ENCODE results near the gene ALK.

ALK gene

GRCh38 chr2:29702276-29702675 is 219.1 kb downstream of the ALK start:
- no peak overlapping the region for H3K9ac ChIP-seq (ENCODE audit: low read length)
- no peaks in the 10 kb centered on the region for H3K36me3 ChIP-seq (ENCODE audit: control insufficient read depth, low read depth, low read length)
- peaks cover 4% of the 10 kb centered on the region for H3K4me1 ChIP-seq (ENCODE audit: control insufficient read depth, low read depth, low read length)
- H3K9me3 ChIP-seq (ENCODE audit: control insufficient read depth, low read depth, low read length): no peaks in the 10 kb centered on the region
- no peak overlapping the region for H3K27ac ChIP-seq (ENCODE audit: low read length)
- H3K27me3 ChIP-seq (ENCODE audit: control insufficient read depth, insufficient read depth, low read length): no peaks in the 10 kb centered on the region
- H3K4me3 ChIP-seq (ENCODE audit: low read length): no peak overlapping the region

- Histone ChIP-seq H3K4me1 (ENCODE audit: control insufficient read depth, low read depth, low read length) (peaks cover 4% of the 10 kb centered on the region), H3K9me3 (ENCODE audit: control insufficient read depth, low read depth, low read length) (no peaks in the 10 kb centered on the region), H3K9ac (ENCODE audit: low read length) (no peak overlapping the region), H3K36me3 (ENCODE audit: control insufficient read depth, low read depth, low read length) (no peaks in the 10 kb centered on the region), H3K4me3 (ENCODE audit: low read length) (no peak overlapping the region), H3K27me3 (ENCODE audit: control insufficient read depth, insufficient read depth, low read length) (no peaks in the 10 kb centered on the region), H3K27ac (ENCODE audit: low read length) (no peak overlapping the region)
Measured at GRCh38 chr2:29700560-29700959, 220.8 kb downstream of the ALK start.

GRCh38 chr2:29699045-29699444 is 222.3 kb downstream of the ALK start:
- Histone ChIP-seq H3K4me3 (ENCODE audit: low read length) (no peak overlapping the region), H3K9ac (ENCODE audit: low read length) (no peak overlapping the region), H3K9me3 (ENCODE audit: control insufficient read depth, low read depth, low read length) (no peaks in the 10 kb centered on the region), H3K27ac (ENCODE audit: low read length) (no peak overlapping the region), H3K4me1 (ENCODE audit: control insufficient read depth, low read depth, low read length) (peaks cover 4% of the 10 kb centered on the region), H3K36me3 (ENCODE audit: control insufficient read depth, low read depth, low read length) (no peaks in the 10 kb centered on the region), H3K27me3 (ENCODE audit: control insufficient read depth, insufficient read depth, low read length) (no peaks in the 10 kb centered on the region)

GRCh38 chr2:29698216-29698615 is 223.2 kb downstream of the ALK start:
- Histone ChIP-seq H3K36me3 (ENCODE audit: control insufficient read depth, low read depth, low read length) (no peaks in the 10 kb centered on the region), H3K27ac (ENCODE audit: low read length) (no peak overlapping the region), H3K4me1 (ENCODE audit: control insufficient read depth, low read depth, low read length) (peaks cover under 1% of the 10 kb centered on the region), H3K9ac (ENCODE audit: low read length) (no peak overlapping the region), H3K9me3 (ENCODE audit: control insufficient read depth, low read depth, low read length) (no peaks in the 10 kb centered on the region), H3K27me3 (ENCODE audit: control insufficient read depth, insufficient read depth, low read length) (no peaks in the 10 kb centered on the region), H3K4me3 (ENCODE audit: low read length) (no peak overlapping the region)

- Histone ChIP-seq H3K9me3 (ENCODE audit: control insufficient read depth, low read depth, low read length) (no peaks in the 10 kb centered on the region), H3K27ac (ENCODE audit: low read length) (no peak overlapping the region), H3K27me3 (ENCODE audit: control insufficient read depth, insufficient read depth, low read length) (no peaks in the 10 kb centered on the region), H3K9ac (ENCODE audit: low read length) (no peak overlapping the region), H3K36me3 (ENCODE audit: control insufficient read depth, low read depth, low read length) (no peaks in the 10 kb centered on the region), H3K4me1 (ENCODE audit: control insufficient read depth, low read depth, low read length) (no peaks in the 10 kb centered on the region), H3K4me3 (ENCODE audit: low read length) (no peak overlapping the region)
Measured at GRCh38 chr2:29697715-29698114, 223.7 kb downstream of the ALK start.

GRCh38 chr2:29697181-29697580 is 224.2 kb downstream of the ALK start:
- no peak overlapping the region for H3K4me3 ChIP-seq (ENCODE audit: low read length)
- no peaks in the 10 kb centered on the region for H3K27me3 ChIP-seq (ENCODE audit: control insufficient read depth, insufficient read depth, low read length)
- no peaks in the 10 kb centered on the region for H3K36me3 ChIP-seq (ENCODE audit: control insufficient read depth, low read depth, low read length)
- H3K4me1 ChIP-seq (ENCODE audit: control insufficient read depth, low read depth, low read length): no peaks in the 10 kb centered on the region
- H3K9ac ChIP-seq (ENCODE audit: low read length): no peak overlapping the region
- peaks cover under 1% of the 10 kb centered on the region for H3K9me3 ChIP-seq (ENCODE audit: control insufficient read depth, low read depth, low read length)
- no peak overlapping the region for H3K27ac ChIP-seq (ENCODE audit: low read length)

- Histone ChIP-seq H3K36me3 (ENCODE audit: control insufficient read depth, low read depth, low read length) (no peaks in the 10 kb centered on the region), H3K27ac (ENCODE audit: low read length) (no peak overlapping the region), H3K4me3 (ENCODE audit: low read length) (no peak overlapping the region), H3K9me3 (ENCODE audit: control insufficient read depth, low read depth, low read length) (peaks cover 5% of the 10 kb centered on the region), H3K4me1 (ENCODE audit: control insufficient read depth, low read depth, low read length) (no peaks in the 10 kb centered on the region), H3K9ac (ENCODE audit: low read length) (no peak overlapping the region), H3K27me3 (ENCODE audit: control insufficient read depth, insufficient read depth, low read length) (no peaks in the 10 kb centered on the region)
Measured at GRCh38 chr2:29694741-29695140, 226.6 kb downstream of the ALK start.

GRCh38 chr2:29691391-29691950 is 229.9 kb downstream of the ALK start:
- no peaks in the 10 kb centered on the region for H3K36me3 ChIP-seq (ENCODE audit: control insufficient read depth, low read depth, low read length)
- H3K4me1 ChIP-seq (ENCODE audit: control insufficient read depth, low read depth, low read length): no peaks in the 10 kb centered on the region
- no peak overlapping the region for H3K27ac ChIP-seq (ENCODE audit: low read length)
- H3K9me3 ChIP-seq (ENCODE audit: control insufficient read depth, low read depth, low read length): peaks cover 5% of the 10 kb centered on the region
- no peak overlapping the region for H3K4me3 ChIP-seq (ENCODE audit: low read length)
- H3K27me3 ChIP-seq (ENCODE audit: control insufficient read depth, insufficient read depth, low read length): no peaks in the 10 kb centered on the region
- no peak overlapping the region for H3K9ac ChIP-seq (ENCODE audit: low read length)

GRCh38 chr2:29689666-29690065 is 231.7 kb downstream of the ALK start:
- H3K4me3 ChIP-seq (ENCODE audit: low read length): no peak overlapping the region
- H3K27me3 ChIP-seq (ENCODE audit: control insufficient read depth, insufficient read depth, low read length): no peaks in the 10 kb centered on the region
- no peak overlapping the region for H3K27ac ChIP-seq (ENCODE audit: low read length)
- peaks cover 5% of the 10 kb centered on the region for H3K9me3 ChIP-seq (ENCODE audit: control insufficient read depth, low read depth, low read length)
- no peaks in the 10 kb centered on the region for H3K4me1 ChIP-seq (ENCODE audit: control insufficient read depth, low read depth, low read length)
- H3K36me3 ChIP-seq (ENCODE audit: control insufficient read depth, low read depth, low read length): no peaks in the 10 kb centered on the region
- H3K9ac ChIP-seq (ENCODE audit: low read length): no peak overlapping the region

GRCh38 chr2:29688429-29688828 is 233.0 kb downstream of the ALK start:
- H3K27ac ChIP-seq (ENCODE audit: low read length): no peak overlapping the region
- no peak overlapping the region for H3K9ac ChIP-seq (ENCODE audit: low read length)
- peaks cover 5% of the 10 kb centered on the region for H3K9me3 ChIP-seq (ENCODE audit: control insufficient read depth, low read depth, low read length)
- no peak overlapping the region for H3K4me3 ChIP-seq (ENCODE audit: low read length)
- no peaks in the 10 kb centered on the region for H3K36me3 ChIP-seq (ENCODE audit: control insufficient read depth, low read depth, low read length)
- no peaks in the 10 kb centered on the region for H3K4me1 ChIP-seq (ENCODE audit: control insufficient read depth, low read depth, low read length)
- H3K27me3 ChIP-seq (ENCODE audit: control insufficient read depth, insufficient read depth, low read length): no peaks in the 10 kb centered on the region

GRCh38 chr2:29687121-29687520 is 234.3 kb downstream of the ALK start:
- Histone ChIP-seq H3K27ac (ENCODE audit: low read length) (no peak overlapping the region), H3K36me3 (ENCODE audit: control insufficient read depth, low read depth, low read length) (no peaks in the 10 kb centered on the region), H3K27me3 (ENCODE audit: control insufficient read depth, insufficient read depth, low read length) (no peaks in the 10 kb centered on the region), H3K4me3 (ENCODE audit: low read length) (no peak overlapping the region), H3K4me1 (ENCODE audit: control insufficient read depth, low read depth, low read length) (no peaks in the 10 kb centered on the region), H3K9ac (ENCODE audit: low read length) (no peak overlapping the region), H3K9me3 (ENCODE audit: control insufficient read depth, low read depth, low read length) (peaks cover 4% of the 10 kb centered on the region)

GRCh38 chr2:29676886-29677453 is 244.4 kb downstream of the ALK start:
- Histone ChIP-seq H3K27ac (ENCODE audit: low read length) (no peak overlapping the region), H3K36me3 (ENCODE audit: control insufficient read depth, low read depth, low read length) (no peaks in the 10 kb centered on the region)

More at GRCh38 chr2:29676886-29677453, 244.4 kb downstream of the ALK start:
- H3K4me3 ChIP-seq (ENCODE audit: low read length): no peak overlapping the region
- H3K9ac ChIP-seq (ENCODE audit: low read length): no peak overlapping the region
- no peaks in the 10 kb centered on the region for H3K27me3 ChIP-seq (ENCODE audit: control insufficient read depth, insufficient read depth, low read length)
- H3K9me3 ChIP-seq (ENCODE audit: control insufficient read depth, low read depth, low read length): no peaks in the 10 kb centered on the region
- H3K4me1 ChIP-seq (ENCODE audit: control insufficient read depth, low read depth, low read length): no peaks in the 10 kb centered on the region

Measured in iPS-18a (cell line).